ENCODE data around the gene PSME1. TPM values are rescaled to one million over a fixed set of nuclear protein-coding genes. Genes with fewer than 3 reads are reported as not detected.

PSME1 gene
- total and polyA plus RNA-seq, 2 of the 13 experiments (the other 11 are each of a cell fraction or from before 2014, with no cell fraction given), result 159 to 608 TPM

GRCh38 chr14:24146978-24147760 is 11.2 kb downstream of the PSME1 start, which contains the start of gene RNF31 (continued):
- TF ChIP-seq PAWR (CRISPR knock-in tag; IDR thresholded peaks at IDR 0.05; ENCODE audit: borderline replicate concordance) (peak; percentile 5; the same call in 1 of the 2 replicates), CTCF (CRISPR knock-in tag; IDR thresholded peaks at IDR 0.05) (no peak; the same call in 1 of the 2 replicates), AKNA (CRISPR knock-in tag; IDR thresholded peaks at IDR 0.05; ENCODE audit: borderline replicate concordance) (no peak), MED13 (CRISPR knock-in tag; IDR thresholded peaks at IDR 0.05) (no peak; the same call in 1 of the 2 replicates), RERE (CRISPR knock-in tag; IDR thresholded peaks at IDR 0.05; ENCODE audit: low read depth) (no peak), STAT6 (CRISPR knock-in tag; IDR thresholded peaks at IDR 0.05; ENCODE audit: borderline replicate concordance) (no peak; the same call in 1 of the 2 replicates), BCLAF1 (IDR thresholded peaks at IDR 0.05) (no peak), CBFB (CRISPR knock-in tag; IDR thresholded peaks at IDR 0.05) (no peak)

All from HepG2 (cell line).